ENCODE data around the gene CCNY. TPM values are rescaled to one million over a fixed set of nuclear protein-coding genes. Genes with fewer than 3 reads are reported as not detected.

The CCNY gene
- total and polyA plus RNA-seq, 2 experiments from 2014 or later: 38.9 to 79.9 TPM

DNA sequence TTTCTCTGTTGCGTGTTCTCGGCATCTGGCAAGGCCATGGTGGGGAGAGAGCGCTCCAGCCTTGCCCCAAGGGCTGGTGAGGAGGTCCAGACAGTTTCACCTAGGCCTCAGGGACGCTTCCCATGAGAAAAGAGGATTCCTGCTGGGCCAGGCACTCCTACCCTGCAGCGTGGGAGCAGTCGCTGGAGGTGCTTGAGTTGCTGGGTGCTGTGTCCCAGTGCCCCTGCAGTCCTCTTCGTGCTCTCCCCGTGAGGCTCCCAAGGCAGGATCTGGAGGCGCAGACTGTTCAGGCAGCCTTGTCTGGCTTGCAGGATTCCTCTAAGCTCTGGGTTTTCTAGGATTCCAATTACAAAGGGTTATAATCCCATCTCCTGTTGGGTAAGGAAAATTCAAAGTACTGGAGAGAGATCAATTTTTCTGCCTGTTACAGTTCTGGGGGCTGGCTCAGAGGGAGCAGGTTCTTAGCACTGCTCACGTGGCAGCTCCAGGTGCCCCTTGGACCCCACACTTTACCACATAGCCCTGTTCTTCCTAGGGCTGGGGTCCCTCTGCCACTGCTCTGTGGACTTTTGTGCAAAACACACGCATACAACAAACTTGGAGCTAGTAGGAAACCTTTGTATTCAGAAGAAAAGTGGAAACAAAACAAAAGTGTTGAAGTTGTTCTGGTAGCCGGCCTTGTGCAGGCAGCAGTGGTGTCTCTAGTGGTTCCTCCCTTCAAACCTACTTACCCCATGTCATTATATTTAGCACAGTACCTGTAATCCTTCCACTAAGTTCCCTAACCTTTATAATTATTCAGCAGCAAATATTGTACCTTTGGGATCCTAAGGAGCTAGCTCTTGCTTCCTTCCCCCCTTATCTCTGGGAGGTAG is 60.5 kb downstream of the CCNY start:
- Histone ChIP-seq H3K36me3 (no peaks in the 10 kb centered on the region), H3K4me1 (ENCODE audit: low read depth) (peaks cover 43% of the 10 kb centered on the region), H3K27ac (no peak overlapping the region), H3K9me3 (ENCODE audit: low read depth) (no peaks in the 10 kb centered on the region), H3K27me3 (no peaks in the 10 kb centered on the region), H3K4me3 (no peak overlapping the region)
- DNase-seq (ENCODE audit: low read depth in 1 of 2, low spot score in 1 of 2): no peak
- TF ChIP-seq, protein P1, sequence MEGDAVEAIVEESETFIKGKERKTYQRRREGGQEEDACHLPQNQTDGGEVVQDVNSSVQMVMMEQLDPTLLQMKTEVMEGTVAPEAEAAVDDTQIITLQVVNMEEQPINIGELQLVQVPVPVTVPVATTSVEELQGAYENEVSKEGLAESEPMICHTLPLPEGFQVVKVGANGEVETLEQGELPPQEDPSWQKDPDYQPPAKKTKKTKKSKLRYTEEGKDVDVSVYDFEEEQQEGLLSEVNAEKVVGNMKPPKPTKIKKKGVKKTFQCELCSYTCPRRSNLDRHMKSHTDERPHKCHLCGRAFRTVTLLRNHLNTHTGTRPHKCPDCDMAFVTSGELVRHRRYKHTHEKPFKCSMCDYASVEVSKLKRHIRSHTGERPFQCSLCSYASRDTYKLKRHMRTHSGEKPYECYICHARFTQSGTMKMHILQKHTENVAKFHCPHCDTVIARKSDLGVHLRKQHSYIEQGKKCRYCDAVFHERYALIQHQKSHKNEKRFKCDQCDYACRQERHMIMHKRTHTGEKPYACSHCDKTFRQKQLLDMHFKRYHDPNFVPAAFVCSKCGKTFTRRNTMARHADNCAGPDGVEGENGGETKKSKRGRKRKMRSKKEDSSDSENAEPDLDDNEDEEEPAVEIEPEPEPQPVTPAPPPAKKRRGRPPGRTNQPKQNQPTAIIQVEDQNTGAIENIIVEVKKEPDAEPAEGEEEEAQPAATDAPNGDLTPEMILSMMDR (IDR thresholded peaks at IDR 0.05; ENCODE audit: low read depth, low read length): no peak

DNA sequence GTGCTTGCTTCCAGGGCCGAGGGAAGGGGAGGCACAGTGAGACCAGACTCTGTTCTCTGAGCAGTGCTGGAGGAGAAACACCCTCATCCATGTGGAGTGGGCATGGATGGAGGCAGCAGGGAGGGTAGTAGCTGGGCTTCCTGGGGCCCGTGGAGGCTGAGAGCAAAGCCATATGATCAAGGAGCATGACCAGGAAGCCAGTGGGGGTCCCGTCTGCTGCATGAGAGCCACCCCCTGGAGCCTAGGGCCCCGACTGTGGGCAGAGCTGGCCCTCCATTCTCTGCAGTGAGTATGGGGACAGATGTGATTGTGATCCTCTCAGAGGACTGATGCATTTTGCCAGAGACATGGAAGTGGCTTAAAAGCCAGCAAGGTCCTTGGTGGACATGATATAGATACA is 61.6 kb downstream of the CCNY start:
- DNase-seq (ENCODE audit: low read depth in 1 of 2, low spot score in 1 of 2): no peak
- TF ChIP-seq, protein P1 (IDR thresholded peaks at IDR 0.05; ENCODE audit: low read depth, low read length): no peak
- no peak overlapping the region for H3K4me3 ChIP-seq
- H3K9me3 ChIP-seq (ENCODE audit: low read depth): no peaks in the 10 kb centered on the region
- H3K27ac ChIP-seq: no peak overlapping the region
- H3K36me3 ChIP-seq: no peaks in the 10 kb centered on the region
- H3K27me3 ChIP-seq: no peaks in the 10 kb centered on the region
- peaks cover 43% of the 10 kb centered on the region for H3K4me1 ChIP-seq (ENCODE audit: low read depth)

DNA sequence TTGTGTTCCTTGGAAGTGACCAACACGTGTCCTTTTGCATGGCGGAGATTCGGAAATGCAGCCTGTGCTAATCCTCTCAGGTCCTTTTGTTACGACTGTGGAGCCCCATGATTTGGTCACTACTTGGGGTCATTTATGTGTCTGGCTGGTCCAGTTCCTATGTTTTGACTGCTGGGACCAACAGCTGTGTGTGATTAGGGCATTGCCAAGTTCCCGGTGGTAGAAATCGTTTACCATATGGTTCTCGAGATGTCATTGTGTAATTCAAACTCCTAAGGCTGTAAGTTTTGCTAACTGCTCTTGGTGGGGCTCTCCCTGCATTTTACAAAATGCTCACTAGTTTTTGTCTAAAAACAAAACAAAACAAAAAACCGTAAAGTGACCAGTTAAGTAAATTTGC is 62.0 kb downstream of the CCNY start:
- Histone ChIP-seq H3K27me3 (no peaks in the 10 kb centered on the region), H3K4me3 (no peak overlapping the region), H3K27ac (peak overlapping the region; percentile 26), H3K36me3 (no peaks in the 10 kb centered on the region), H3K9me3 (ENCODE audit: low read depth) (no peaks in the 10 kb centered on the region), H3K4me1 (ENCODE audit: low read depth) (peaks cover 43% of the 10 kb centered on the region)
- TF ChIP-seq, protein P1 (IDR thresholded peaks at IDR 0.05; ENCODE audit: low read depth, low read length): no peak
- peak in 1 of 2 donors; percentile 56 for DNase-seq (ENCODE audit: low read depth in 1 of 2, low spot score in 1 of 2)

DNA sequence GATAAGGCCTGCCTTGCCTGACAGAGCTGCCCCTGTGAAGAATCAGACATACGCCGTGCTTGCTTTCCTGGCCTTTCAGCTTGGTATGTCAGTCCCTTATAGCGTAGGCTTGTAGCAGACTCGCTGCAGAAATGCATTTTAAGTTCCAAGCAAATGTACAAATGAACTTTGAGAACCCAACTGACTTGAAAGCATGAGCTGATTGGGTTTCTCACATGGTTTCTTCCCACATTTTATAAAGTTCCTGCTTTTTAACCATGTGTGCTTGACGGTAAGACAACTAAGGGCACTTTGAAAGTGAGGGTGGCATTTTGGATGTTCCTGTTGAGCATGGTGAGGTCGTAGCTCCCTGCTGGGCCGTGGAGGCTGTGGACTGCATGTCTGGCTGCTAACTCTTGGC is 62.6 kb downstream of the CCNY start:
- Histone ChIP-seq H3K36me3 (no peaks in the 10 kb centered on the region), H3K27ac (peak overlapping the region; percentile 26), H3K4me3 (no peak overlapping the region), H3K27me3 (no peaks in the 10 kb centered on the region), H3K9me3 (ENCODE audit: low read depth) (no peaks in the 10 kb centered on the region), H3K4me1 (ENCODE audit: low read depth) (peaks cover 42% of the 10 kb centered on the region)
- peak in 1 of 2 donors; percentile 34 for DNase-seq (ENCODE audit: low read depth in 1 of 2, low spot score in 1 of 2)
- TF ChIP-seq, protein P1 (IDR thresholded peaks at IDR 0.05; ENCODE audit: low read depth, low read length): no peak

DNA sequence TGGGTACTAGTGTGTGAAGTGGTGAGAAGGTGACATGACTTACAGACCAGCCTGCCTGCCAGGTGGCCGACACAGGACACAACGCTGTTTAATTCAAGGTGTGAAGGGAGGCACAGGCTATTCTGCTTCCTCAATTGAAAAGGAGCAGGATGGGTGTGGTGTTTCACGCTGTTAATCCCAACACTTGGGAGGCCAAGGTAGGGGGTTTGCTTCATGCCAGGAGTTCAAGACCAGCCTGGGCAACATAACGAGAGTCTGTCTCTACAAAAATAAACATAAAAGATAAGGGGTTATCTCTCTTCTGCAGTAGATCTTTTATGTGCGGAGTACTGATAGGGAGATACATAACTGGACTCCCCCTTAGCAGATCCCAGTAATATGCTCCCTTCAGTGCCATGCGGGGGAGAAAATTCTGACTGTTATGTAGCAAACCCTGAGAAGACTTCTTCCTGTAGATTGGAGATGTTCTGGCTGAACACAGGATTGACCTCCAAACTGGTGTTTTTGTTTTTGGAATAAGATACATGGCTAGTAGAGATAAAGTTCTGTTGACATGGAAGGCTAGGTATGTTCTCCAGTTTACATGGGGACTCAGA is 63.2 kb downstream of the CCNY start:
- Histone ChIP-seq H3K27ac (no peak overlapping the region), H3K27me3 (no peaks in the 10 kb centered on the region), H3K4me1 (ENCODE audit: low read depth) (peaks cover 36% of the 10 kb centered on the region), H3K9me3 (ENCODE audit: low read depth) (no peaks in the 10 kb centered on the region), H3K36me3 (no peaks in the 10 kb centered on the region), H3K4me3 (no peak overlapping the region)
- no peak for DNase-seq (ENCODE audit: low read depth in 1 of 2, low spot score in 1 of 2)
- TF ChIP-seq, protein P1 (IDR thresholded peaks at IDR 0.05; ENCODE audit: low read depth, low read length): no peak

All from cardiac muscle cell (in vitro differentiated cells and primary cell).